Measurements from ENCODE around the gene WDR44.

The WDR44 gene

GRCh38 chrX:118347131-118347530 lies 1.2 kb downstream of the WDR44 start:
- Histone ChIP-seq H3K4me3 (ENCODE audit: low read depth in 1 of 2, low read length in 2 of 2) (peak overlapping the region; percentile 75 to 91), H3K27ac (ENCODE audit: low read length) (peak overlapping the region; percentile 89), H3K4me1 (ENCODE audit: control insufficient read depth in 1 of 2, insufficient read depth in 2 of 2, low read length in 2 of 2) (peaks cover 0 to 7% of the 10 kb centered on the region in 2 donors)

GRCh38 chrX:118347736-118348135 lies 1.8 kb downstream of the WDR44 start:
- peaks cover 0 to 9% of the 10 kb centered on the region in 2 donors for H3K36me3 ChIP-seq (ENCODE audit: control insufficient read depth in 1 of 2, insufficient read depth in 2 of 2, low read length in 2 of 2)
- peaks cover 0 to 7% of the 10 kb centered on the region in 2 donors for H3K4me1 ChIP-seq (ENCODE audit: control insufficient read depth in 1 of 2, insufficient read depth in 2 of 2, low read length in 2 of 2)
- peak overlapping the region; percentile 75 to 91 for H3K4me3 ChIP-seq (ENCODE audit: low read depth in 1 of 2, low read length in 2 of 2)
- H3K27me3 ChIP-seq (ENCODE audit: low read depth, low read length): no peaks in the 10 kb centered on the region
- H3K27ac ChIP-seq (ENCODE audit: low read length): peak overlapping the region; percentile 89
- H3K9me3 ChIP-seq (ENCODE audit: control insufficient read depth in 1 of 2, low read length in 2 of 2): no peaks in the 10 kb centered on the region

More at GRCh38 chrX:118347131-118347530, 1.2 kb downstream of the WDR44 start:
- no peaks in the 10 kb centered on the region for H3K9me3 ChIP-seq (ENCODE audit: control insufficient read depth in 1 of 2, low read length in 2 of 2)
- no peaks in the 10 kb centered on the region for H3K27me3 ChIP-seq (ENCODE audit: low read depth, low read length)
- H3K36me3 ChIP-seq (ENCODE audit: control insufficient read depth in 1 of 2, insufficient read depth in 2 of 2, low read length in 2 of 2): peaks cover 0 to 9% of the 10 kb centered on the region in 2 donors

GRCh38 chrX:118348186-118348810 lies 2.4 kb downstream of the WDR44 start:
- peaks cover 0 to 9% of the 10 kb centered on the region in 2 donors for H3K36me3 ChIP-seq (ENCODE audit: control insufficient read depth in 1 of 2, insufficient read depth in 2 of 2, low read length in 2 of 2)
- H3K27me3 ChIP-seq (ENCODE audit: low read depth, low read length): no peaks in the 10 kb centered on the region
- no peaks in the 10 kb centered on the region for H3K9me3 ChIP-seq (ENCODE audit: control insufficient read depth in 1 of 2, low read length in 2 of 2)
- peaks cover 0 to 9% of the 10 kb centered on the region in 2 donors for H3K4me1 ChIP-seq (ENCODE audit: control insufficient read depth in 1 of 2, insufficient read depth in 2 of 2, low read length in 2 of 2)
- H3K4me3 ChIP-seq (ENCODE audit: low read depth in 1 of 2, low read length in 2 of 2): peak overlapping the region; percentile 75 to 91
- peak overlapping the region; percentile 89 for H3K27ac ChIP-seq (ENCODE audit: low read length)

GRCh38 chrX:118349188-118349587 lies 3.3 kb downstream of the WDR44 start:
- H3K27ac ChIP-seq (ENCODE audit: low read length): no peak overlapping the region
- H3K4me3 ChIP-seq (ENCODE audit: low read depth in 1 of 2, low read length in 2 of 2): no peak overlapping the region
- peaks cover 0 to 11% of the 10 kb centered on the region in 2 donors for H3K4me1 ChIP-seq (ENCODE audit: control insufficient read depth in 1 of 2, insufficient read depth in 2 of 2, low read length in 2 of 2)
- H3K36me3 ChIP-seq (ENCODE audit: control insufficient read depth in 1 of 2, insufficient read depth in 2 of 2, low read length in 2 of 2): peaks cover 0 to 9% of the 10 kb centered on the region in 2 donors
- H3K9me3 ChIP-seq (ENCODE audit: control insufficient read depth in 1 of 2, low read length in 2 of 2): no peaks in the 10 kb centered on the region
- H3K27me3 ChIP-seq (ENCODE audit: low read depth, low read length): no peaks in the 10 kb centered on the region

GRCh38 chrX:118350221-118350620 lies 4.3 kb downstream of the WDR44 start:
- no peak overlapping the region for H3K4me3 ChIP-seq (ENCODE audit: low read depth in 1 of 2, low read length in 2 of 2)
- peaks cover 0 to 16% of the 10 kb centered on the region in 2 donors for H3K4me1 ChIP-seq (ENCODE audit: control insufficient read depth in 1 of 2, insufficient read depth in 2 of 2, low read length in 2 of 2)
- H3K27ac ChIP-seq (ENCODE audit: low read length): no peak overlapping the region

GRCh38 chrX:118350706-118351105 lies 4.8 kb downstream of the WDR44 start:
- no peak overlapping the region for H3K4me3 ChIP-seq (ENCODE audit: low read depth in 1 of 2, low read length in 2 of 2)
- peaks cover 0 to 9% of the 10 kb centered on the region in 2 donors for H3K36me3 ChIP-seq (ENCODE audit: control insufficient read depth in 1 of 2, insufficient read depth in 2 of 2, low read length in 2 of 2)
- H3K4me1 ChIP-seq (ENCODE audit: control insufficient read depth in 1 of 2, insufficient read depth in 2 of 2, low read length in 2 of 2): peaks cover 0 to 21% of the 10 kb centered on the region in 2 donors
- H3K27ac ChIP-seq (ENCODE audit: low read length): no peak overlapping the region
- no peaks in the 10 kb centered on the region for H3K27me3 ChIP-seq (ENCODE audit: low read depth, low read length)
- H3K9me3 ChIP-seq (ENCODE audit: control insufficient read depth in 1 of 2, low read length in 2 of 2): no peaks in the 10 kb centered on the region

More at GRCh38 chrX:118350221-118350620, 4.3 kb downstream of the WDR44 start:
- peaks cover 0 to 9% of the 10 kb centered on the region in 2 donors for H3K36me3 ChIP-seq (ENCODE audit: control insufficient read depth in 1 of 2, insufficient read depth in 2 of 2, low read length in 2 of 2)
- H3K9me3 ChIP-seq (ENCODE audit: control insufficient read depth in 1 of 2, low read length in 2 of 2): no peaks in the 10 kb centered on the region
- no peaks in the 10 kb centered on the region for H3K27me3 ChIP-seq (ENCODE audit: low read depth, low read length)

- Histone ChIP-seq H3K27me3 (ENCODE audit: low read depth, low read length) (no peaks in the 10 kb centered on the region), H3K9me3 (ENCODE audit: control insufficient read depth in 1 of 2, low read length in 2 of 2) (no peaks in the 10 kb centered on the region), H3K4me3 (ENCODE audit: low read depth in 1 of 2, low read length in 2 of 2) (no peak overlapping the region), H3K27ac (ENCODE audit: low read length) (no peak overlapping the region), H3K4me1 (ENCODE audit: control insufficient read depth in 1 of 2, insufficient read depth in 2 of 2, low read length in 2 of 2) (peaks cover 0 to 20% of the 10 kb centered on the region in 2 donors), H3K36me3 (ENCODE audit: control insufficient read depth in 1 of 2, insufficient read depth in 2 of 2, low read length in 2 of 2) (no peaks in the 10 kb centered on the region)
Observed at GRCh38 chrX:118352566-118352965, 6.7 kb downstream of the WDR44 start.

- Histone ChIP-seq H3K27me3 (ENCODE audit: low read depth, low read length) (no peaks in the 10 kb centered on the region), H3K36me3 (ENCODE audit: control insufficient read depth in 1 of 2, insufficient read depth in 2 of 2, low read length in 2 of 2) (no peaks in the 10 kb centered on the region), H3K4me3 (ENCODE audit: low read depth in 1 of 2, low read length in 2 of 2) (no peak overlapping the region), H3K4me1 (ENCODE audit: control insufficient read depth in 1 of 2, insufficient read depth in 2 of 2, low read length in 2 of 2) (peaks cover 0 to 13% of the 10 kb centered on the region in 2 donors), H3K27ac (ENCODE audit: low read length) (no peak overlapping the region), H3K9me3 (ENCODE audit: control insufficient read depth in 1 of 2, low read length in 2 of 2) (no peaks in the 10 kb centered on the region)
Observed at GRCh38 chrX:118353081-118353850, 7.4 kb downstream of the WDR44 start.

- Histone ChIP-seq H3K9me3 (ENCODE audit: control insufficient read depth in 1 of 2, low read length in 2 of 2) (no peaks in the 10 kb centered on the region), H3K36me3 (ENCODE audit: control insufficient read depth in 1 of 2, insufficient read depth in 2 of 2, low read length in 2 of 2) (no peaks in the 10 kb centered on the region), H3K4me3 (ENCODE audit: low read depth in 1 of 2, low read length in 2 of 2) (no peak overlapping the region), H3K4me1 (ENCODE audit: control insufficient read depth in 1 of 2, insufficient read depth in 2 of 2, low read length in 2 of 2) (peaks cover 0 to 13% of the 10 kb centered on the region in 2 donors), H3K27me3 (ENCODE audit: low read depth, low read length) (no peaks in the 10 kb centered on the region), H3K27ac (ENCODE audit: low read length) (no peak overlapping the region)
Observed at GRCh38 chrX:118355225-118355920, 9.5 kb downstream of the WDR44 start.

- H3K27me3 ChIP-seq (ENCODE audit: low read depth, low read length): no peaks in the 10 kb centered on the region
- H3K4me3 ChIP-seq (ENCODE audit: low read depth in 1 of 2, low read length in 2 of 2): no peak overlapping the region
- no peaks in the 10 kb centered on the region for H3K9me3 ChIP-seq (ENCODE audit: control insufficient read depth in 1 of 2, low read length in 2 of 2)
- H3K4me1 ChIP-seq (ENCODE audit: control insufficient read depth in 1 of 2, insufficient read depth in 2 of 2, low read length in 2 of 2): peaks cover 0 to 14% of the 10 kb centered on the region in 2 donors
- H3K36me3 ChIP-seq (ENCODE audit: control insufficient read depth in 1 of 2, insufficient read depth in 2 of 2, low read length in 2 of 2): no peaks in the 10 kb centered on the region
- H3K27ac ChIP-seq (ENCODE audit: low read length): no peak overlapping the region
Observed at GRCh38 chrX:118356154-118356701, 10.3 kb downstream of the WDR44 start.
